Endodermal cell (in vitro differentiated cells): ENCODE results near the gene VAV3. TPM values are rescaled to one million over a fixed set of nuclear protein-coding genes. Genes with fewer than 3 reads are reported as not detected.
"Not testable (repeated sequence)": the region's sequence is repeated elsewhere in the genome, so short reads cannot be mapped to it uniquely, and the experiment has no call there.

Experiments
- DNase-seq: peaks from one replicate; pipeline ENCODE4 v3.0.0-alpha.2; 2017
- H3K27ac ChIP-seq: 2 replicates; pipeline ENCODE4 v1.5.1; 2013; ENCODE audit warnings: mild to moderate bottlenecking, low read depth, low read length, moderate library complexity
- H3K27me3 ChIP-seq: 2 replicates; pipeline ENCODE4 v1.6.1; 2013; ENCODE audit warnings: mild to moderate bottlenecking, low read length, moderate library complexity; ENCODE audit not compliant: insufficient read depth, control insufficient read depth, poor library complexity, severe bottlenecking
- H3K36me3 ChIP-seq: 2 replicates; pipeline ENCODE4 v1.7.0; 2013; ENCODE audit warnings: mild to moderate bottlenecking, low read length, moderate library complexity; ENCODE audit not compliant: control insufficient read depth, insufficient read depth
- H3K4me1 ChIP-seq: one replicate; pipeline ENCODE4 v1.7.0; 2013; ENCODE audit warnings: low read length; ENCODE audit not compliant: control insufficient read depth, insufficient read depth
- H3K4me3 ChIP-seq: 2 replicates; pipeline ENCODE4 v1.5.1; 2013; ENCODE audit warnings: mild to moderate bottlenecking, low read length, moderate library complexity
- H3K9ac ChIP-seq: 2 replicates; pipeline ENCODE4 v1.6.1; 2013; ENCODE audit warnings: mild to moderate bottlenecking, low read length, moderate library complexity; ENCODE audit not compliant: poor library complexity, severe bottlenecking; ENCODE audit errors: extremely low read depth
- H3K9me3 ChIP-seq: 2 replicates; pipeline ENCODE4 v1.6.1; 2013; ENCODE audit warnings: mild to moderate bottlenecking, low read length, moderate library complexity; ENCODE audit not compliant: control insufficient read depth
- H3K27ac Mint-ChIP-seq: 2 replicates; pipeline ENCODE4 v1.8.0; 2020; ENCODE audit warnings: mixed read lengths
- H3K27me3 Mint-ChIP-seq: 2 replicates; pipeline ENCODE4 v1.8.0; 2021; ENCODE audit warnings: mild to moderate bottlenecking, mixed read lengths; ENCODE audit not compliant: insufficient read depth
- H3K36me3 Mint-ChIP-seq: 2 replicates; pipeline ENCODE4 v1.8.0; 2020; ENCODE audit warnings: low read depth, mixed read lengths
- H3K4me1 Mint-ChIP-seq: 2 replicates; pipeline ENCODE4 v1.8.0; 2020; ENCODE audit warnings: mixed read lengths
- H3K4me3 Mint-ChIP-seq: 2 replicates; pipeline ENCODE4 v1.8.0; 2020; ENCODE audit warnings: mild to moderate bottlenecking, moderate library complexity, mixed read lengths
- H3K9me3 Mint-ChIP-seq: 2 replicates; pipeline ENCODE4 v1.8.0; 2020; ENCODE audit warnings: mild to moderate bottlenecking, mixed read lengths
- CTCF ChIP-seq: fragments of 200-600 bp; sonication (generic); conservative IDR thresholded peaks from 2 replicates; pipeline ENCODE4 v1.5.0; 2021; ENCODE audit warnings: antibody characterized with exemption, mild to moderate bottlenecking
- WGBS, 2 experiments: methylation state at CpG; one replicate each; pipeline versions ENCODE4 v1.1.5 to v1.1.7; 2013; ENCODE audit warnings: missing lambda C conversion rate in 2 of 2, mixed read lengths in 1 of 2; ENCODE audit not compliant: insufficient coverage in 1 of 2, insufficient read length in 1 of 2; 5-methylcytosine and 5-hydroxymethylcytosine counted together
- total RNA-seq, 2 donors: library from RNA; stranded (reverse); fragmentation: NEBNext Ultra II Directional in 1 of 2; extraction: Animal tissue kit (Norgen Biotek cat#: 25700) in 1 of 2; gene quantifications; 2 replicates in 1 of 2; 3 replicates in 1 of 2; pipeline ENCODE4 v1.2.1, GENCODE V29; 2021

Gene VAV3
- total RNA-seq, 2 donors from 2014 or later = 6.9 to 9.6 TPM

- TF ChIP-seq CTCF = no peak
- Mint-ChIP-seq H3K9me3 (peaks cover 6% of the 10 kb centered on the region), H3K27me3 (no peaks in the 10 kb centered on the region), H3K36me3 (peaks cover 15% of the 10 kb centered on the region), H3K4me1 (peaks cover 3% of the 10 kb centered on the region), H3K27ac (no peak overlapping the region), H3K4me3 (no peak overlapping the region)
- no peaks in the 10 kb centered on the region for H3K9me3 ChIP-seq
- no peak overlapping the region for H3K27ac ChIP-seq
- no peak for DNase-seq
- H3K4me3 ChIP-seq = no peak overlapping the region
- no peak overlapping the region for H3K9ac ChIP-seq
- WGBS, 2 experiments = 88 to 93% methylated on average over 3 to 4 of the region's 4 CpGs
- H3K4me1 ChIP-seq = no peaks in the 10 kb centered on the region
- no peaks in the 10 kb centered on the region for H3K27me3 ChIP-seq
- no peaks in the 10 kb centered on the region for H3K36me3 ChIP-seq
Measured at GRCh38 chr1:107739201-107739600, 225.8 kb downstream of the VAV3 start.

- H3K27me3 Mint-ChIP-seq, H3K4me1 ChIP-seq, H3K4me3 ChIP-seq, H3K9ac ChIP-seq, H3K27ac ChIP-seq, H3K4me1 Mint-ChIP-seq, H3K4me3 Mint-ChIP-seq, H3K27ac Mint-ChIP-seq, DNase-seq, H3K27me3 ChIP-seq, H3K9me3 ChIP-seq, H3K36me3 ChIP-seq, H3K9me3 Mint-ChIP-seq: not testable (repeated sequence)
- WGBS, 2 experiments = 95 to 97% methylated on average over 7 of the region's 7 CpGs
- H3K36me3 Mint-ChIP-seq = peaks cover 22% of the 10 kb centered on the region
Measured at GRCh38 chr1:107733401-107733800, 231.6 kb downstream of the VAV3 start.

GRCh38 chr1:107727866-107728265 is 237.1 kb downstream of the VAV3 start:
- Mint-ChIP-seq H3K27me3 (no peaks in the 10 kb centered on the region), H3K36me3 (no peaks in the 10 kb centered on the region), H3K4me1 (no peaks in the 10 kb centered on the region), H3K4me3 (no peak overlapping the region), H3K9me3 (peaks cover under 1% of the 10 kb centered on the region), H3K27ac (no peak overlapping the region)
- Histone ChIP-seq H3K27ac (no peak overlapping the region), H3K4me3 (no peak overlapping the region), H3K36me3 (no peaks in the 10 kb centered on the region), H3K9me3 (no peaks in the 10 kb centered on the region), H3K9ac (no peak overlapping the region), H3K4me1 (no peaks in the 10 kb centered on the region), H3K27me3 (no peaks in the 10 kb centered on the region)
- no peak for TF ChIP-seq CTCF
- WGBS, 2 experiments = 96 to 100% methylated on average over 1 to 2 of the region's 2 CpGs
- DNase-seq = no peak

- Mint-ChIP-seq H3K9me3 (no peaks in the 10 kb centered on the region), H3K4me3 (no peak overlapping the region), H3K27me3 (no peaks in the 10 kb centered on the region), H3K36me3 (no peaks in the 10 kb centered on the region), H3K4me1 (no peaks in the 10 kb centered on the region), H3K27ac (no peak overlapping the region)
- 88% methylated on average over 1 of the region's 2 CpGs; no CpG with 5 or more reads in 1 of the 2 experiments for WGBS, 2 experiments
- H3K27me3 ChIP-seq = no peaks in the 10 kb centered on the region
- TF ChIP-seq CTCF = no peak
- H3K27ac ChIP-seq = no peak overlapping the region
- no peak overlapping the region for H3K4me3 ChIP-seq
- DNase-seq = no peak
- no peaks in the 10 kb centered on the region for H3K36me3 ChIP-seq
- no peaks in the 10 kb centered on the region for H3K4me1 ChIP-seq
- H3K9me3 ChIP-seq = no peaks in the 10 kb centered on the region
- H3K9ac ChIP-seq = no peak overlapping the region
Measured at GRCh38 chr1:107726860-107727259, 238.1 kb downstream of the VAV3 start.
